Rectal smooth muscle tissue (tissue), 1 donor: ENCODE data around the gene ACP2.
"Not testable (repeated sequence)": the region's sequence is repeated elsewhere in the genome, so short reads cannot be mapped to it uniquely, and the experiment has no call there.

Experiments
- H3K27ac ChIP-seq: one replicate; pipeline ENCODE4 v1.7.0; 2013; ENCODE audit warnings: low read depth, low read length, inconsistent platforms
- H3K27me3 ChIP-seq: one replicate; pipeline ENCODE4 v1.7.0; 2013; ENCODE audit warnings: low read length; ENCODE audit not compliant: control insufficient read depth, insufficient read depth
- H3K36me3 ChIP-seq: one replicate; pipeline ENCODE4 v1.7.0; 2013; ENCODE audit warnings: low read length; ENCODE audit not compliant: control insufficient read depth, insufficient read depth
- H3K4me1 ChIP-seq: one replicate; pipeline ENCODE4 v1.7.0; 2013; ENCODE audit warnings: low read length; ENCODE audit not compliant: control insufficient read depth, insufficient read depth
- H3K4me3 ChIP-seq: one replicate; pipeline ENCODE4 v1.7.0; 2013; ENCODE audit warnings: low read length
- H3K9ac ChIP-seq: one replicate; pipeline ENCODE4 v1.7.0; 2013; ENCODE audit warnings: low read length

The ACP2 gene

GRCh38 chr11:47206577-47206976, 42.0 kb downstream of the ACP2 start:
- H3K27me3 ChIP-seq, H3K4me3 ChIP-seq, H3K27ac ChIP-seq, H3K36me3 ChIP-seq, H3K9ac ChIP-seq, H3K4me1 ChIP-seq: not testable (repeated sequence)

GRCh38 chr11:47204637-47204989, 44.0 kb downstream of the ACP2 start:
- Histone ChIP-seq H3K27me3 (no peaks in the 10 kb centered on the region), H3K4me3 (no peak overlapping the region), H3K4me1 (no peaks in the 10 kb centered on the region), H3K27ac (no peak overlapping the region), H3K36me3 (no peaks in the 10 kb centered on the region), H3K9ac (no peak overlapping the region)

GRCh38 chr11:47202576-47202975, 46.0 kb downstream of the ACP2 start:
- H3K27me3 ChIP-seq, result no peaks in the 10 kb centered on the region
- H3K36me3 ChIP-seq, result no peaks in the 10 kb centered on the region
- no peaks in the 10 kb centered on the region for H3K4me1 ChIP-seq
- H3K4me3 ChIP-seq, result no peak overlapping the region
- no peak overlapping the region for H3K27ac ChIP-seq
- no peak overlapping the region for H3K9ac ChIP-seq

- H3K4me1 ChIP-seq, result no peaks in the 10 kb centered on the region
- H3K4me3 ChIP-seq, result no peak overlapping the region
- no peaks in the 10 kb centered on the region for H3K36me3 ChIP-seq
- no peaks in the 10 kb centered on the region for H3K27me3 ChIP-seq
- H3K9ac ChIP-seq, result no peak overlapping the region
- H3K27ac ChIP-seq, result no peak overlapping the region
Observed at GRCh38 chr11:47201015-47201414, 47.6 kb downstream of the ACP2 start.

- H3K4me1 ChIP-seq, H3K27me3 ChIP-seq, H3K36me3 ChIP-seq, H3K27ac ChIP-seq, H3K9ac ChIP-seq, H3K4me3 ChIP-seq: not testable (repeated sequence)
Observed at GRCh38 chr11:47198161-47198560, 50.5 kb downstream of the ACP2 start.

- no peak overlapping the region for H3K4me3 ChIP-seq
Observed at GRCh38 chr11:47192111-47192510, 56.5 kb downstream of the ACP2 start.

GRCh38 chr11:47191137-47191536, 57.5 kb downstream of the ACP2 start:
- H3K27me3 ChIP-seq, H3K9ac ChIP-seq, H3K27ac ChIP-seq, H3K4me3 ChIP-seq, H3K36me3 ChIP-seq: not testable (repeated sequence)
- peaks cover 16% of the 10 kb centered on the region for H3K4me1 ChIP-seq

More at GRCh38 chr11:47192111-47192510, 56.5 kb downstream of the ACP2 start:
- Histone ChIP-seq H3K4me1 (peaks cover 13% of the 10 kb centered on the region), H3K36me3 (no peaks in the 10 kb centered on the region), H3K27me3 (no peaks in the 10 kb centered on the region), H3K27ac (no peak overlapping the region), H3K9ac (no peak overlapping the region)
